Measurements from ENCODE around the gene GUCY1B1.

The GUCY1B1 gene

DNA sequence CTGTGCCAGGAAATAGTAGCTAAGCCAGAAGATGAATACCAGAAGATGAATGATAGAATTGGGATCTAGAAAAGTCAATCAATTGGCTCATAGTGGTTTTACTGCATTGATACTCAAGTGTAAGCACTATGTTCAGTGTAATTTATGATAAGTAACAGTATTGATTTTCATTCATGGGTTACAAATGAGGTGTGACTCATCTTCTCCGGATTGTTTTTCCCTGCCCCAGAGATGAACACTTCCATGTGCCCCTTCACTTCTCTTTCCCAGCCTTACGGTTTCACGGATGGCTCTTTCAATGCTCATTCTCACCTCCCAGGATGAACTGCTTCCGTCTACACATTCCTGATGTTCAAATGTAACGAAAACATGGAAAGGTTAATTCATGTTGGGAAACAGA, 9.8 kb upstream of the GUCY1B1 start:
- H3K27ac ChIP-seq = no peak overlapping the region
- H4K20me1 ChIP-seq (ENCODE audit: insufficient read depth) = no peaks in the 10 kb centered on the region
- no peak overlapping the region for H3K4me3 ChIP-seq (IDR thresholded peaks at IDR 0.05; ENCODE audit: insufficient read depth, low read depth, low read length)
- H3K9ac ChIP-seq = no peak overlapping the region
- TF ChIP-seq, protein P1, sequence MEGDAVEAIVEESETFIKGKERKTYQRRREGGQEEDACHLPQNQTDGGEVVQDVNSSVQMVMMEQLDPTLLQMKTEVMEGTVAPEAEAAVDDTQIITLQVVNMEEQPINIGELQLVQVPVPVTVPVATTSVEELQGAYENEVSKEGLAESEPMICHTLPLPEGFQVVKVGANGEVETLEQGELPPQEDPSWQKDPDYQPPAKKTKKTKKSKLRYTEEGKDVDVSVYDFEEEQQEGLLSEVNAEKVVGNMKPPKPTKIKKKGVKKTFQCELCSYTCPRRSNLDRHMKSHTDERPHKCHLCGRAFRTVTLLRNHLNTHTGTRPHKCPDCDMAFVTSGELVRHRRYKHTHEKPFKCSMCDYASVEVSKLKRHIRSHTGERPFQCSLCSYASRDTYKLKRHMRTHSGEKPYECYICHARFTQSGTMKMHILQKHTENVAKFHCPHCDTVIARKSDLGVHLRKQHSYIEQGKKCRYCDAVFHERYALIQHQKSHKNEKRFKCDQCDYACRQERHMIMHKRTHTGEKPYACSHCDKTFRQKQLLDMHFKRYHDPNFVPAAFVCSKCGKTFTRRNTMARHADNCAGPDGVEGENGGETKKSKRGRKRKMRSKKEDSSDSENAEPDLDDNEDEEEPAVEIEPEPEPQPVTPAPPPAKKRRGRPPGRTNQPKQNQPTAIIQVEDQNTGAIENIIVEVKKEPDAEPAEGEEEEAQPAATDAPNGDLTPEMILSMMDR (conservative IDR thresholded peaks at IDR 0.05; ENCODE audit: low read depth, low read length) = no peak
- no peaks in the 10 kb centered on the region for H3K79me2 ChIP-seq (ENCODE audit: insufficient read depth, low read depth)
- no peaks in the 10 kb centered on the region for H3K27me3 ChIP-seq (ENCODE audit: insufficient read depth, low read depth)
- H3K36me3 ChIP-seq (ENCODE audit: insufficient read depth) = no peaks in the 10 kb centered on the region
- H3K4me1 ChIP-seq (ENCODE audit: low read depth, poor library complexity, severe bottlenecking) = no peaks in the 10 kb centered on the region
- H2AFZ ChIP-seq (ENCODE audit: low read depth) = no peak overlapping the region
- H3K4me2 ChIP-seq = no peak overlapping the region

DNA sequence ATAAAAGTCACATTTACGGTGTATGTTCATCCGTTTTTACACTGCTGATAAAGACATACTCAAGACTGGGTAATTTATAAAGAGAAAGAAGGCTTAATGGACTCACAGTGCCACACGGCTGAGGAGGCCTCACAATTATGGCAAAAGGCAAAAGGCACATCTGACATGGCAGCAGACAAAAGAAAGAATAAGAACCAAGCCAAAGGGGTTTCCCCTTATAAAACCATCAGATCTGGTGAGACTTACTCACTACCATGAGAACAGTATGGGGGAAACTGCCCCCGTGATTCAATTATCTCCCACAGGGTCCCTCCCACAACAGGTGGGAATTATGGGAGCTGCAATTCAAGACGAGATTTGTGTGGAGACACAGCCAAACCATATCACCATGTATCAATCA, 7.3 kb upstream of the GUCY1B1 start:
- Histone ChIP-seq H3K4me2 (no peak overlapping the region), H3K79me2 (ENCODE audit: insufficient read depth, low read depth) (no peaks in the 10 kb centered on the region)

GRCh38 chr4:155757745-155758265, 1.0 kb upstream of the GUCY1B1 start:
- peak overlapping the region; percentile 93; the same call in 1 of the 2 replicates for H2AFZ ChIP-seq (ENCODE audit: low read depth)
- H3K4me2 ChIP-seq = no peak overlapping the region
- H3K27ac ChIP-seq = no peak overlapping the region
- no peaks in the 10 kb centered on the region for H3K36me3 ChIP-seq (ENCODE audit: insufficient read depth)
- no peak overlapping the region for H3K4me3 ChIP-seq (IDR thresholded peaks at IDR 0.05; ENCODE audit: insufficient read depth, low read depth, low read length)
- H3K79me2 ChIP-seq (ENCODE audit: insufficient read depth, low read depth) = no peaks in the 10 kb centered on the region
- H4K20me1 ChIP-seq (ENCODE audit: insufficient read depth) = no peaks in the 10 kb centered on the region
- H3K4me1 ChIP-seq (ENCODE audit: low read depth, poor library complexity, severe bottlenecking) = peaks cover 26% of the 10 kb centered on the region
- H3K9ac ChIP-seq = no peak overlapping the region
- TF ChIP-seq, protein P1 (conservative IDR thresholded peaks at IDR 0.05; ENCODE audit: low read depth, low read length) = no peak
- no peaks in the 10 kb centered on the region for H3K27me3 ChIP-seq (ENCODE audit: insufficient read depth, low read depth)

More for the DNA sequence above, 7.3 kb upstream of the GUCY1B1 start:
- Histone ChIP-seq H4K20me1 (ENCODE audit: insufficient read depth) (no peaks in the 10 kb centered on the region), H3K27me3 (ENCODE audit: insufficient read depth, low read depth) (no peaks in the 10 kb centered on the region), H2AFZ (ENCODE audit: low read depth) (no peak overlapping the region), H3K9ac (no peak overlapping the region), H3K27ac (no peak overlapping the region), H3K4me1 (ENCODE audit: low read depth, poor library complexity, severe bottlenecking) (no peaks in the 10 kb centered on the region), H3K4me3 (IDR thresholded peaks at IDR 0.05; ENCODE audit: insufficient read depth, low read depth, low read length) (no peak overlapping the region), H3K36me3 (ENCODE audit: insufficient read depth) (no peaks in the 10 kb centered on the region)
- TF ChIP-seq, protein P1 (conservative IDR thresholded peaks at IDR 0.05; ENCODE audit: low read depth, low read length) = no peak

GRCh38 chr4:155759372-155760252, 791 bp downstream of the GUCY1B1 start:
- no peaks in the 10 kb centered on the region for H3K36me3 ChIP-seq (ENCODE audit: insufficient read depth)
- no peaks in the 10 kb centered on the region for H3K79me2 ChIP-seq (ENCODE audit: insufficient read depth, low read depth)
- H2AFZ ChIP-seq (ENCODE audit: low read depth) = peak overlapping the region; percentile 93
- peaks cover 26% of the 10 kb centered on the region for H3K4me1 ChIP-seq (ENCODE audit: low read depth, poor library complexity, severe bottlenecking)
- no peaks in the 10 kb centered on the region for H4K20me1 ChIP-seq (ENCODE audit: insufficient read depth)
- peak overlapping the region; percentile 51 for H3K4me3 ChIP-seq (IDR thresholded peaks at IDR 0.05; ENCODE audit: insufficient read depth, low read depth, low read length)
- H3K27me3 ChIP-seq (ENCODE audit: insufficient read depth, low read depth) = no peaks in the 10 kb centered on the region
- H3K4me2 ChIP-seq = peak overlapping the region; percentile 80
- TF ChIP-seq, protein P1 (conservative IDR thresholded peaks at IDR 0.05; ENCODE audit: low read depth, low read length) = 0 out of 2 replicates have a peak, but pooled peaks have one; percentile 2
- H3K9ac ChIP-seq = peak overlapping the region; percentile 48; the same call in 1 of the 2 replicates
- peak overlapping the region; percentile 25; the same call in 1 of the 2 replicates for H3K27ac ChIP-seq
